Activated T-cell treated with anti-CD3 and anti-CD28 coated beads for 24 hours (primary cell): Measurements from ENCODE around the gene SLC7A1.

Experiments
- DNase-seq: peaks from one replicate; pipeline ENCODE4 v3.0.0-alpha.2; 2020; ENCODE audit warnings: low read depth

Gene SLC7A1

GRCh38 chr13:29583073-29583785 lies 12.3 kb downstream of the SLC7A1 start:
- DNase-seq = no peak

GRCh38 chr13:29582171-29582570 lies 13.3 kb downstream of the SLC7A1 start:
- DNase-seq = no peak

GRCh38 chr13:29581666-29582065 lies 13.8 kb downstream of the SLC7A1 start:
- no peak for DNase-seq

DNA sequence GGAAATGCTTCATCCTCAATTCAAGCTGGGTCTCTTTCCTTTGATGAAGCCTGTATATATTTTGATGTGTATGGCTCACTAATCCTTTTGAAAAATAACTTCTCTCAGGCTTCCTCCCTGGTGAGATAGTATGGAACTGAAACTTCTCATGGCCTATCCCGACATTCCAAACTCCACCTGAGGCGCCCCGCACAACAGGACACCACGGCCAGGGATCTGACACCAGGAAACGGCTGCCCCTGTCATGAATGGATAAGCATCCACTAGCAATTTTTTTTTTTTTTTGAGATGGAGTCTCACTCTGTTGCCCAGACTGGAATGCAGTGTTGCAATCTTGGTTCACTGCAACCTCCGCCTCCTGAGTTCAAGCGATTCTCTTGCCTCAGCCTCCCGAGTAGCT lies 16.4 kb downstream of the SLC7A1 start:
- DNase-seq = no peak

- DNase-seq = no peak
Measured at GRCh38 chr13:29578300-29579085, 17.0 kb downstream of the SLC7A1 start.

GRCh38 chr13:29577136-29578051 lies 18.1 kb downstream of the SLC7A1 start:
- DNase-seq = no peak

- no peak for DNase-seq
Measured at GRCh38 chr13:29576581-29576980, 18.9 kb downstream of the SLC7A1 start.

DNA sequence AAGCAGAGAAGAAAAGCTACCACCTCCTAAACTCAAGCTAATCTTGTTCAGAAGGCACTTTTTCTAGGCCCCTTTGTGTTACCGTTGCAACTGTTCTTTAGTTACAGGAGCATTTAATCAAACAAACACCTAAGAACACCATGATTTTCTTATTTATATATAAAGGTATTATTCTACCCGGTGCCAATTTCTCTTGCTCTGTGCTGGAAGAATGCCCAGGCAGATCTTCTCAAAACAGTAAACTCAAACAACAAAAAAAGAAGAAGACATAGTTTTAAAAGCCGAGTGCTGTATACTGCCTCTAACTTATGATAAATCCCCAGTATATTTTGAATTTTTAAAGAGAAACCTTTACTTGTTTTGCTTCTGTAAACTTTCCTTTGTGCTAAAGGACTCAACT lies 20.4 kb downstream of the SLC7A1 start:
- no peak for DNase-seq

GRCh38 chr13:29573190-29573589 lies 22.3 kb downstream of the SLC7A1 start:
- no peak for DNase-seq

DNA sequence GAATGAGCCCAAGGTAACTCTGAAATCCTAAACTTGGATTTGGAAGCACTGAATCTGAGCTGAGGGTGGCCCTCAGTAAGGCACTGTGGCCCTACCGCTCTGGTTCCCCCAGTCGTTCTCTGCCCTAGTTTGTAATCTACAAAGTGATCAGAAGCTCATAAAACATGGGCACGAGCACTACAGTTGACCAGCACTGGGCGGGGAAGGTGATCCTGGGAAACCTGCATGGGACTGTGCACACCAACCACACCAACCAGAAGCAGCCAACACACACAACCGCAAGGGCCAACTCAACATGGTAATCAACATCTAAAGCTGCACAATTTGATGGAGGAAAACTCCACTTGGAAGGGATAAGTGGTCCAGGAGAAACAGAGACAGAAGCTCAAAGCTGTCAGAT lies 22.9 kb downstream of the SLC7A1 start:
- no peak for DNase-seq

GRCh38 chr13:29571876-29572570 lies 23.5 kb downstream of the SLC7A1 start:
- no peak for DNase-seq

DNA sequence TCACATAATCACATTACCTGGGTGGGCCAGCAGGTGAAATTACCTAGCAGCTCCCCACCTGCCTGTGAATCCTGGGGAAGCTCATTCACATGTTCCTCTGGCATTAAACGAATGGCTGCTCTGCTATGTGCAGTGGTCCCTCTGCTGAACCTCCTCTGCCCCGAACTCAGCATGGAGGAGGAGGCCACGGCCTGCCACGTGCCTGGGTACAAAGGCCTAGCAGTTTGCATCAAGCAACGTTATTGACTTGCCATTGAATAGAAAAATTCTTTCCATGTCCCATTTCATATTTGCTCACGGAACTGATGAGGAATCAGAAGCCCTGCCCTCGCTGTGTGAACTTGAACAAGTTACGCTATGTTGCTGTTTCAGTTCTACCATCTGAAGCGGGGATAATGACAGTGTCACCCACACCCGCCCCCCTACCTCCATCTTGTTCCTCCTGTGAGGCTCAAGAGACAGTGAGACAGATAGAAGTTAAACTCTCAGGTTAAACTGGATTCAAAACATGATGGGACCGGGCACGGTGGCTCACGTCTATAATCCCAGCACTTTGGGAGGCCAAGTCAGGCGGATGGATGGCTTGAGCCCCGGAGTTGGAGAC lies 25.3 kb downstream of the SLC7A1 start:
- no peak for DNase-seq

DNA sequence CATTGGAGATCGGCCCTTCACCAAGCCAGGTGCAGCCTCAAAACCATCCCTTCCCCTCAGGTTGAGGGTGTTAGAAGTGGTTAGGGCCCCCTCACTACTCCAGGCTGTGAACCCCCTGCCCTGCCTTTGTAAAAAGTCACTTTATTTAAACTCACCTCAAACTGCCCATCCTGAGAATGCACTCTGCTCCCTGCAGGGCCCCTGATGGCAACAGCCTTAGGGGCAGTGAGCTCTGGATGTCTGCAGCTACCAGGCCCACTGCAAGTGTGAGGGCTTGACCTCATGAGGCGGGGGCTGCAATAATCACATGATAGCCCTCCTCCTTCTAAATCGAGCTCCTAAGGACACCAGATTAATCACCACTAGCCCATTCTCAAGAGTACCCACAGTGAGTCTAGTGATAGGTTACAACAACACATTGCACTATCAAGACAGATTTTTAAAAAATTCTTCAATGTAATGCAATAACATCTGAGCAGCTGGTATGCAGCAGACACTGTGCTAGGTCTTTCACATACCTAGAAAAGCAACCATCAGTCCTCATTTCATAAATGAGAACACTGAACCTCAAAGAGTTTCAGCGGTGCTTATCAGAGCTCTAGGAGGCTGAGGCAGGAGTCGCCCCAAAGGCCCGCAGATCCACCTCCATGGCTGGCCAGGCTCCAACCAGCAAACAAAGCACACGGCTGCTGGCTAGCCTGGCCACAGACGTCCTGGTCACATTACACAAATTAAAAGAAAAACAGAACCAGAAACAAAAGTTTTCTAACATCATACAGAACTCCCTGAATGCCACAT lies 26.0 kb downstream of the SLC7A1 start:
- DNase-seq = no peak

DNA sequence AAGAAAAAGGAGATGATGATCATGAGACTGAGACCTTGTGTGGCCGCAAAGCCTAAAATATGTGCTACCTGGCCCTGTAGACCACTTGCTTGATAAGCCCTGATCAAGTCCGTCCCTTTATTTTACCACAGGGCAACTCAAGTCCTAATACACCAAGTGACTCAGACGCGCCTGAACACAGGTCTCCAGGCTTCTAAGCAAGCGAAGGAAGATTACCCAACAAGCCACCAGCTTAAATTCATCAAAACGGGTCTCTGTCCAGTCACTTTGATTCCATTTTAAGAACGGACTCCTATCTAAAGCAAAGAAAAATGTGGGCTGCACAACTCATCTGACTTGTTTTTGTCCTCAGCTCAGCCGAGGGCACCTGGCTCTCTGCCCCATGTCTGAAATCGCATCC lies 26.8 kb downstream of the SLC7A1 start:
- no peak for DNase-seq

DNA sequence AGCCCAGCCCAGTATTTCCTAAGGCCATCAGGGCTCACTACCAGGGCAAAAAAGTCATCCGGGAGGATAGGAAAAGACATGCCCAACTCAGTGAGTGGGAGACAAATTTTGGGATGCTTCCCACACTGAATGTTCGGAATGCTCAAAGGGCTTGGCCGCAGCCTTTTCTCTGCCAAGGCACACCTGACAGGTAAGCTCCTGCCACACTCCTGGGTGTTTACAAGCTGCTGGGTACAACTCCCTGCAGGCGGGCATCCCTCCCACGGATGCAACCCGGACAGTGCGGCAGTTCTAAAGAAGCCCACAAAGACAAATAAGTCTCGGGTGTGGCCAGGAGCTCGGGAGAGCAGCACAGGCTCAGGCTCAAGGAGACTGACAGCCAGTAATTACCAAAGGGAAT lies 28.1 kb downstream of the SLC7A1 start:
- no peak for DNase-seq

DNA sequence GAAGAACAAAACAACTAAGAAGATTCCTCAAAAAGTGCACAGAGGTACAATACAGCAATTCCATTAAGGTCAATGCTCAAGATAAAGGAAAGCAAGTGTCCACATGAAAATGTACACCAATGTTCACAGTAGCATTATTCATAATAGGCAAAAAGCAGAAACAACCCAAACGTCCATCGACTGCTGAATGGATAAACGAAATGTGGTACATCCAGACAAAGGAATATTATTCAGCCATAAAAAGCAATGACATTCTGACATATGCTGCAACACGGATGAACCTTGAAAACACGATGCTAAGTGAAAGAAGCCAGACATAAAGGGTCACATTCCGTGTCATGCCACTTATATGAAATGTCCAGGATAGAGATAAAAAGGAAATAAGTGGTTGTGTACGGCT lies 29.3 kb downstream of the SLC7A1 start:
- no peak for DNase-seq

- DNase-seq = no peak
Measured at GRCh38 chr13:29564818-29565217, 30.7 kb downstream of the SLC7A1 start.

DNA sequence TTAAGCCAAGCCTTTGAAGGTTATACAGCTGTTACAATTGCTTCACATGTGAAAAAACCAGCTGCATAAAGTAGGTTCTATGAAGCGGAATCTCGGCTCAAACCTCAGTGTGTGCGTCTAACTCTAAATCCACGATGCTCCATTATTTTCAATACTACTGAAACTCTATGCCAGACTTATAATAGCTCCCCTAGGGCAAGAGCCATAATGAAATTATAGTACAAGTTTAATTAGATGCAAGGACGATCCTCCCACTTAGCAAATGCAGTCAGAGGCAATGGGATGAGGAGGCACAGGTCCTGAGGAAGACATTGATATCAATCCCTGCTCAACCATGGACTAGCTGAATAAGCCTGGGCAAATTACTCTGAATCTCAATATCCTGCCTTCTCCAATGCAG lies 31.1 kb downstream of the SLC7A1 start:
- no peak for DNase-seq

DNA sequence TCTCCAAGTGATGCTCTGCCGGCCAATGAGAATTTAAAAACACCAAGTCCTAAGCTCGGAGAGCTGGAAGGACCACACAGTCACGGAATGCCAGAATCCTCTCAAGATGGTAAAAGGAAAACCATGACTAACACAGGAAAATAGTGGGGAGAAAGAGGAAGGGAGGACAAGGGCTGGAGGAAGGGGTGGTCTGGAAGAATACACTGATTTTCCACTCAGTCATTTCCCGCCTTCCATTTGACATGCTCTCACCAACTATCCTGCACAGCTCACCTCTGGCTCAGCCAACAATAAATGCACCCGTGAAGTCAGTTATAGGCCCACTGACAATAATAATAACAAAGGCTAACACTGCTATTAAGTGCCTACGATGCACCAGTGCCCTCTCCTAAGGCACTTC lies 31.5 kb downstream of the SLC7A1 start:
- DNase-seq = no peak

- no peak for DNase-seq
Measured at GRCh38 chr13:29562786-29563438, 32.6 kb downstream of the SLC7A1 start.
